Measurements from ENCODE around the gene PRICKLE4.

Gene PRICKLE4

GRCh38 chr6:41783106-41783780 lies 2.7 kb downstream of the PRICKLE4 start:
- H3K27me3 ChIP-seq (ENCODE audit: control insufficient read depth, insufficient read depth, low read length): no peaks in the 10 kb centered on the region
- H3K27ac ChIP-seq (ENCODE audit: low read depth, low read length): no peak overlapping the region
- H3K36me3 ChIP-seq (ENCODE audit: control insufficient read depth, insufficient read depth, low read length): peaks cover 4% of the 10 kb centered on the region
- no peak overlapping the region for H3K9ac ChIP-seq (ENCODE audit: low read length)
- H3K4me3 ChIP-seq (ENCODE audit: low read length): no peak overlapping the region
- H3K4me1 ChIP-seq (ENCODE audit: control insufficient read depth, insufficient read depth, low read length): peaks cover 14% of the 10 kb centered on the region

- H3K4me1 ChIP-seq (ENCODE audit: control insufficient read depth, insufficient read depth, low read length): peaks cover 7% of the 10 kb centered on the region
- no peak overlapping the region for H3K9ac ChIP-seq (ENCODE audit: low read length)
- H3K27ac ChIP-seq (ENCODE audit: low read depth, low read length): no peak overlapping the region
- no peak overlapping the region for H3K4me3 ChIP-seq (ENCODE audit: low read length)
- peaks cover 6% of the 10 kb centered on the region for H3K36me3 ChIP-seq (ENCODE audit: control insufficient read depth, insufficient read depth, low read length)
- H3K27me3 ChIP-seq (ENCODE audit: control insufficient read depth, insufficient read depth, low read length): no peaks in the 10 kb centered on the region
These were observed 4.1 kb downstream of the PRICKLE4 start for GRCh38 chr6:41784581-41785171.

GRCh38 chr6:41785254-41785653 lies 4.7 kb downstream of the PRICKLE4 start:
- no peak overlapping the region for H3K9ac ChIP-seq (ENCODE audit: low read length)
- peaks cover 9% of the 10 kb centered on the region for H3K36me3 ChIP-seq (ENCODE audit: control insufficient read depth, insufficient read depth, low read length)
- no peak overlapping the region for H3K27ac ChIP-seq (ENCODE audit: low read depth, low read length)
- no peak overlapping the region for H3K4me3 ChIP-seq (ENCODE audit: low read length)
- peaks cover 7% of the 10 kb centered on the region for H3K4me1 ChIP-seq (ENCODE audit: control insufficient read depth, insufficient read depth, low read length)
- no peaks in the 10 kb centered on the region for H3K27me3 ChIP-seq (ENCODE audit: control insufficient read depth, insufficient read depth, low read length)

GRCh38 chr6:41785689-41786450 lies 5.3 kb downstream of the PRICKLE4 start:
- Histone ChIP-seq H3K36me3 (ENCODE audit: control insufficient read depth, insufficient read depth, low read length) (peaks cover 12% of the 10 kb centered on the region), H3K4me3 (ENCODE audit: low read length) (peak overlapping the region; percentile 63), H3K9ac (ENCODE audit: low read length) (no peak overlapping the region), H3K27ac (ENCODE audit: low read depth, low read length) (peak overlapping the region; percentile 42), H3K4me1 (ENCODE audit: control insufficient read depth, insufficient read depth, low read length) (peaks cover 7% of the 10 kb centered on the region), H3K27me3 (ENCODE audit: control insufficient read depth, insufficient read depth, low read length) (no peaks in the 10 kb centered on the region)

- H3K27ac ChIP-seq (ENCODE audit: low read depth, low read length): peak overlapping the region; percentile 98
- H3K4me1 ChIP-seq (ENCODE audit: control insufficient read depth, insufficient read depth, low read length): peaks cover 2% of the 10 kb centered on the region
- no peaks in the 10 kb centered on the region for H3K27me3 ChIP-seq (ENCODE audit: control insufficient read depth, insufficient read depth, low read length)
These were observed 6.1 kb downstream of the PRICKLE4 start for GRCh38 chr6:41786451-41787218.

GRCh38 chr6:41787219-41787917 lies 6.8 kb downstream of the PRICKLE4 start, which contains the start of gene TOMM6:
TSS of gene TOMM6 (plus strand) at chr6:41787694. CDS start at chr6:41787698, 4 bp downstream.
- peak within 1 kb of the TSS; percentile 98 for H3K9ac ChIP-seq (ENCODE audit: low read length)
- peaks cover 21% of the 10 kb centered on the region for H3K36me3 ChIP-seq (ENCODE audit: control insufficient read depth, insufficient read depth, low read length)
- no peaks in the 10 kb centered on the region for H3K27me3 ChIP-seq (ENCODE audit: control insufficient read depth, insufficient read depth, low read length)
- peak within 1 kb of the TSS; percentile 97 for H3K4me3 ChIP-seq (ENCODE audit: low read length)
- H3K27ac ChIP-seq (ENCODE audit: low read depth, low read length): peak within 1 kb of the TSS; percentile 98
- H3K4me1 ChIP-seq (ENCODE audit: control insufficient read depth, insufficient read depth, low read length): peaks cover 2% of the 10 kb centered on the region

More at GRCh38 chr6:41786451-41787218, 6.1 kb downstream of the PRICKLE4 start:
- Histone ChIP-seq H3K36me3 (ENCODE audit: control insufficient read depth, insufficient read depth, low read length) (peaks cover 16% of the 10 kb centered on the region), H3K4me3 (ENCODE audit: low read length) (peak overlapping the region; percentile 97), H3K9ac (ENCODE audit: low read length) (peak overlapping the region; percentile 98)

- Histone ChIP-seq H3K36me3 (ENCODE audit: control insufficient read depth, insufficient read depth, low read length) (peaks cover 22% of the 10 kb centered on the region), H3K27ac (ENCODE audit: low read depth, low read length) (no peak overlapping the region), H3K27me3 (ENCODE audit: control insufficient read depth, insufficient read depth, low read length) (no peaks in the 10 kb centered on the region), H3K4me3 (ENCODE audit: low read length) (no peak overlapping the region), H3K9ac (ENCODE audit: low read length) (no peak overlapping the region), H3K4me1 (ENCODE audit: control insufficient read depth, insufficient read depth, low read length) (peaks cover 2% of the 10 kb centered on the region)
These were observed 8.8 kb downstream of the PRICKLE4 start for GRCh38 chr6:41789390-41789724.

GRCh38 chr6:41790045-41790444 lies 9.5 kb downstream of the PRICKLE4 start:
- Histone ChIP-seq H3K27ac (ENCODE audit: low read depth, low read length) (no peak overlapping the region), H3K4me3 (ENCODE audit: low read length) (no peak overlapping the region), H3K4me1 (ENCODE audit: control insufficient read depth, insufficient read depth, low read length) (peaks cover 2% of the 10 kb centered on the region), H3K9ac (ENCODE audit: low read length) (no peak overlapping the region), H3K36me3 (ENCODE audit: control insufficient read depth, insufficient read depth, low read length) (peaks cover 26% of the 10 kb centered on the region), H3K27me3 (ENCODE audit: control insufficient read depth, insufficient read depth, low read length) (no peaks in the 10 kb centered on the region)

- peaks cover 27% of the 10 kb centered on the region for H3K36me3 ChIP-seq (ENCODE audit: control insufficient read depth, insufficient read depth, low read length)
- H3K27ac ChIP-seq (ENCODE audit: low read depth, low read length): no peak overlapping the region
- H3K27me3 ChIP-seq (ENCODE audit: control insufficient read depth, insufficient read depth, low read length): no peaks in the 10 kb centered on the region
- no peak overlapping the region for H3K9ac ChIP-seq (ENCODE audit: low read length)
- no peaks in the 10 kb centered on the region for H3K4me1 ChIP-seq (ENCODE audit: control insufficient read depth, insufficient read depth, low read length)
- no peak overlapping the region for H3K4me3 ChIP-seq (ENCODE audit: low read length)
These were observed 10.7 kb downstream of the PRICKLE4 start for GRCh38 chr6:41791305-41791704.

GRCh38 chr6:41791984-41792383 lies 11.4 kb downstream of the PRICKLE4 start:
- no peak overlapping the region for H3K9ac ChIP-seq (ENCODE audit: low read length)
- no peaks in the 10 kb centered on the region for H3K4me1 ChIP-seq (ENCODE audit: control insufficient read depth, insufficient read depth, low read length)
- H3K27me3 ChIP-seq (ENCODE audit: control insufficient read depth, insufficient read depth, low read length): no peaks in the 10 kb centered on the region
- H3K4me3 ChIP-seq (ENCODE audit: low read length): no peak overlapping the region
- no peak overlapping the region for H3K27ac ChIP-seq (ENCODE audit: low read depth, low read length)
- peaks cover 27% of the 10 kb centered on the region for H3K36me3 ChIP-seq (ENCODE audit: control insufficient read depth, insufficient read depth, low read length)

GRCh38 chr6:41796474-41796873 lies 15.9 kb downstream of the PRICKLE4 start:
- H3K27me3 ChIP-seq (ENCODE audit: control insufficient read depth, insufficient read depth, low read length): no peaks in the 10 kb centered on the region
- H3K4me3 ChIP-seq (ENCODE audit: low read length): no peak overlapping the region
- no peak overlapping the region for H3K9ac ChIP-seq (ENCODE audit: low read length)
- H3K4me1 ChIP-seq (ENCODE audit: control insufficient read depth, insufficient read depth, low read length): no peaks in the 10 kb centered on the region
- peaks cover 16% of the 10 kb centered on the region for H3K36me3 ChIP-seq (ENCODE audit: control insufficient read depth, insufficient read depth, low read length)
- H3K27ac ChIP-seq (ENCODE audit: low read depth, low read length): no peak overlapping the region
